GM12873 (cell line): ENCODE data around the gene NKX2-8.

ENCODE experiments used
- CTCF ChIP-seq: IDR thresholded peaks from 2 replicates; pipeline ENCODE4 v1.5.1; 2012; ENCODE audit warnings: low read depth, mild to moderate bottlenecking, moderate library complexity, low read length, control low read depth; ENCODE audit not compliant: insufficient read depth; ENCODE audit errors: missing control alignments

NKX2-8 gene

GRCh38 chr14:36582011-36582873, at the start of gene NKX2-8:
TSS of gene NKX2-8 (minus strand) at chr14:36582614. CDS start at chr14:36582389, 225 bp downstream.
- no peak for TF ChIP-seq CTCF

GRCh38 chr14:36627981-36628380, 45.6 kb upstream of the NKX2-8 start:
- TF ChIP-seq CTCF: no peak

- TF ChIP-seq CTCF: no peak
Measured at GRCh38 chr14:36626151-36626550, 43.7 kb upstream of the NKX2-8 start.

GRCh38 chr14:36625436-36625835, 43.0 kb upstream of the NKX2-8 start:
- TF ChIP-seq CTCF: no peak

- TF ChIP-seq CTCF: no peak
Measured at GRCh38 chr14:36625014-36625413, 42.6 kb upstream of the NKX2-8 start.

GRCh38 chr14:36619853-36620252, 37.4 kb upstream of the NKX2-8 start:
- TF ChIP-seq CTCF: no peak

- no peak for TF ChIP-seq CTCF
Measured at GRCh38 chr14:36619131-36619530, 36.7 kb upstream of the NKX2-8 start.
